NCI-H2171 (cell line): Measurements from ENCODE around the gene TLE2.

ENCODE experiments used
- DNase-seq: peaks from one replicate; lab custom pipeline; 2025; lab: John Stamatoyannopoulos, UW

TLE2 gene

GRCh38 chr19:2949939-2950285, 79.2 kb downstream of the TLE2 start:
- no peak for DNase-seq
